Fibroblast of lung (primary cell): Measurements from ENCODE around the gene AK8.

Experiments used
- EZH2 ChIP-seq: IDR thresholded peaks from 2 replicates; pipeline ENCODE4 v1.5.1; 2012; ENCODE audit warnings: low read length, control low read depth, mild to moderate bottlenecking; ENCODE audit errors: missing control alignments
- TF ChIP-seq, protein P1 (sequence below), 2 donors: IDR thresholded peaks in 1 of 2; conservative IDR thresholded peaks in 1 of 2; 1 replicate in 1 of 2; 2 replicates in 1 of 2; pipeline ENCODE4 v1.5.1; 2011 to 2012; ENCODE audit warnings: low read length in 2 of 2, control low read depth in 1 of 2, inconsistent platforms in 1 of 2, low read depth in 1 of 2, mild to moderate bottlenecking in 1 of 2

- TF ChIP-seq, protein P1, sequence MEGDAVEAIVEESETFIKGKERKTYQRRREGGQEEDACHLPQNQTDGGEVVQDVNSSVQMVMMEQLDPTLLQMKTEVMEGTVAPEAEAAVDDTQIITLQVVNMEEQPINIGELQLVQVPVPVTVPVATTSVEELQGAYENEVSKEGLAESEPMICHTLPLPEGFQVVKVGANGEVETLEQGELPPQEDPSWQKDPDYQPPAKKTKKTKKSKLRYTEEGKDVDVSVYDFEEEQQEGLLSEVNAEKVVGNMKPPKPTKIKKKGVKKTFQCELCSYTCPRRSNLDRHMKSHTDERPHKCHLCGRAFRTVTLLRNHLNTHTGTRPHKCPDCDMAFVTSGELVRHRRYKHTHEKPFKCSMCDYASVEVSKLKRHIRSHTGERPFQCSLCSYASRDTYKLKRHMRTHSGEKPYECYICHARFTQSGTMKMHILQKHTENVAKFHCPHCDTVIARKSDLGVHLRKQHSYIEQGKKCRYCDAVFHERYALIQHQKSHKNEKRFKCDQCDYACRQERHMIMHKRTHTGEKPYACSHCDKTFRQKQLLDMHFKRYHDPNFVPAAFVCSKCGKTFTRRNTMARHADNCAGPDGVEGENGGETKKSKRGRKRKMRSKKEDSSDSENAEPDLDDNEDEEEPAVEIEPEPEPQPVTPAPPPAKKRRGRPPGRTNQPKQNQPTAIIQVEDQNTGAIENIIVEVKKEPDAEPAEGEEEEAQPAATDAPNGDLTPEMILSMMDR (conservative IDR thresholded peaks at IDR 0.05 in 1 of 2, IDR thresholded peaks at IDR 0.05 in 1 of 2; ENCODE audit: low read depth in 1 of 2, low read length in 2 of 2) = no peak
- TF ChIP-seq EZH2 = no peak
These were observed 43.7 kb downstream of the AK8 start for GRCh38 chr9:132834343-132834742.
